Activated naive CD4-positive, alpha-beta T cell treated with anti-CD3 and anti-CD28 coated beads, Interleukin-2, amount 50 U/mL, for 72 hours (primary cell): ENCODE results near the gene TPD52L3. TPM values are rescaled to one million over a fixed set of nuclear protein-coding genes. Genes with fewer than 3 reads are reported as not detected.
A peak's percentile ranks its signal among the peaks of the same experiment; 100 is the strongest.

Experiments
- ATAC-seq, 2 donors: fragments of 150-1000 bp; cut with Tn5 transposase; 2 replicates each; pipeline ENCODE4 v1.10.0; 2021; ENCODE audit warnings: mild to moderate bottlenecking in 2 of 2, moderate library complexity in 2 of 2
- DNase-seq, 2 donors: peaks; one replicate each; pipeline ENCODE4 v3.0.0; 2021 to 2022; ENCODE audit warnings: low spot score in 2 of 2
- H3K27ac Mint-ChIP-seq, 2 donors: one replicate each; pipeline ENCODE4 v1.8.0; 2022; ENCODE audit warnings: mild to moderate bottlenecking in 2 of 2, mixed read lengths in 2 of 2
- H3K36me3 Mint-ChIP-seq, 2 donors: one replicate each; pipeline ENCODE4 v1.8.0; 2022; ENCODE audit warnings: mixed read lengths in 2 of 2
- H3K9me3 Mint-ChIP-seq, 2 donors: one replicate each; pipeline ENCODE4 v1.8.0; 2022; ENCODE audit warnings: mixed read lengths in 2 of 2
- total RNA-seq, 2 donors: library from RNA; stranded (reverse); gene quantifications; one replicate each; pipeline ENCODE4 v1.2.3, GENCODE V29; 2022

The TPD52L3 gene
- not detected for total RNA-seq

GRCh38 chr9:6328103-6328502, at the start of gene TPD52L3:
TSS of gene TPD52L3 (plus strand) at chr9:6328375. CDS start at chr9:6328596, 221 bp downstream.
- DNase-seq (no peak), ATAC-seq (no peak)
- Mint-ChIP-seq H3K27ac (no peak within 1 kb of the TSS), H3K36me3 (peaks cover 7% of the 10 kb centered on the region in 2 donors), H3K9me3 (peaks cover 4 to 5% of the 10 kb centered on the region in 2 donors)

- H3K9me3 Mint-ChIP-seq = no peaks in the 10 kb centered on the region
- H3K36me3 Mint-ChIP-seq = no peaks in the 10 kb centered on the region
- H3K27ac Mint-ChIP-seq = no peak overlapping the region
- ATAC-seq (no peak), DNase-seq (no peak)
These were observed 26.3 kb upstream of the TPD52L3 start for GRCh38 chr9:6301858-6302257.

GRCh38 chr9:6302417-6302816, 25.8 kb upstream of the TPD52L3 start:
- H3K27ac Mint-ChIP-seq = no peak overlapping the region
- DNase-seq (no peak), ATAC-seq (no peak)
- no peaks in the 10 kb centered on the region for H3K36me3 Mint-ChIP-seq
- H3K9me3 Mint-ChIP-seq = no peaks in the 10 kb centered on the region

GRCh38 chr9:6304232-6304631, 23.9 kb upstream of the TPD52L3 start:
- H3K27ac Mint-ChIP-seq = no peak overlapping the region

GRCh38 chr9:6305954-6306563, 22.1 kb upstream of the TPD52L3 start:
- no peak for DNase-seq
- H3K36me3 Mint-ChIP-seq = no peaks in the 10 kb centered on the region
- no peak for ATAC-seq
- H3K27ac Mint-ChIP-seq = no peak overlapping the region
- H3K9me3 Mint-ChIP-seq = no peaks in the 10 kb centered on the region

More at GRCh38 chr9:6304232-6304631, 23.9 kb upstream of the TPD52L3 start:
- ATAC-seq (no peak), DNase-seq (no peak)
- Mint-ChIP-seq H3K9me3 (no peaks in the 10 kb centered on the region), H3K36me3 (no peaks in the 10 kb centered on the region)

DNA sequence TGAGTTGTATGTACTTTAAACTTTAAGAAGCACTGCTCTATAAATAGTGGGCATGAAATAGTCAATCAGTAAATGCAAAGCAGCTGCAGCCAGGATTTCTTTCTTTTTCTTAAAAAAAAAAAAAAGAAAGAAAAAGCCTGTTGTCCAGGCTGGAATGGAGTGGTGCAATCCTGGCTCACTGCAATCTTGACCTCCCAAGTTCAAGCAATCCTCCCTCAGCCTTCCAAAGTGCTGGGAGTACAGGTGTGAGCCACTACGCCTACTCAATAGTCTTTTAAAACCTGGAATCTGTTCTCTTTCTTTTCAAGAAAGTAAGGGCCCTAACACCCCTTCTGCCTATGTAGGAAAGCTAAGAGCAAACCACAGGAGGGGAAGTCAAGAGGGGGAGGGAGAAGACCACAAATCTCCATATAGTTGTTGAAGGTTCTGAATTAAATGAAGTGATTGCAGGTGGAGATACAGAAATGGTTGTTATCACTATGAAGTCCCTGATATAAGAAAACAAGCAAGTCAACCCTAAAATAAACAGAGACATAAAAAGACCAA, 20.6 kb upstream of the TPD52L3 start:
- Mint-ChIP-seq H3K9me3 (no peaks in the 10 kb centered on the region), H3K27ac (no peak overlapping the region), H3K36me3 (no peaks in the 10 kb centered on the region)
- no peak for DNase-seq
- ATAC-seq = no peak

- Mint-ChIP-seq H3K27ac (no peak overlapping the region), H3K36me3 (peaks cover 16 to 20% of the 10 kb centered on the region in 2 donors), H3K9me3 (peaks cover 13 to 16% of the 10 kb centered on the region in 2 donors)
- DNase-seq (no peak), ATAC-seq (no peak)
These were observed 2.9 kb downstream of the TPD52L3 start for GRCh38 chr9:6330958-6331634.

GRCh38 chr9:6334305-6334704, 6.1 kb downstream of the TPD52L3 start:
- DNase-seq (no peak), ATAC-seq (no peak)
- peaks cover 16 to 20% of the 10 kb centered on the region in 2 donors for H3K36me3 Mint-ChIP-seq
- no peak overlapping the region for H3K27ac Mint-ChIP-seq
- H3K9me3 Mint-ChIP-seq = peaks cover 13 to 24% of the 10 kb centered on the region in 2 donors

- ATAC-seq = no peak
- Mint-ChIP-seq H3K36me3 (no peaks in the 10 kb centered on the region), H3K9me3 (no peaks in the 10 kb centered on the region)
These were observed 20.6 kb downstream of the TPD52L3 start for GRCh38 chr9:6348766-6349165.

DNA sequence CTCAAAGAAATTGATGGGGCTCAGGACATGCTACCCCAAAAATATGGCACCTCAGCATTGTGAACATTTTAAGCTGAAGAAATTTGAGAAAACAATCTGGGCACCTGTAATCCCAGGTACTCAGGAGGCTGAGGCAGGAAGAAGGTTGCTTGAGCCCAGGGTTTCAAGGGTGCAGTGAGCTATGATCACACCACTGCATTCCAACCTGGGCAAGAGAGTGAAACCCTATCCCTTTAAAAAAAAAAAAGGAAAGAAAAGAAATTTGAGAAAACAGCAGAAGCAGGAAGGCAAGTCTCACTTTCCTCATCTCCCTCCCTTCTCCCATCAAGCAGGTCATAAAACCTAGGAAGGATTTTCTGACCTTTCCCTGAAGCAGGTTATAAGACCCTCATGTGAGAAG, 23.6 kb downstream of the TPD52L3 start:
- DNase-seq (no peak), ATAC-seq (no peak)
- Mint-ChIP-seq H3K27ac (no peak overlapping the region), H3K36me3 (no peaks in the 10 kb centered on the region), H3K9me3 (no peaks in the 10 kb centered on the region)

More at GRCh38 chr9:6348766-6349165, 20.6 kb downstream of the TPD52L3 start:
- no peak for DNase-seq
- no peak overlapping the region for H3K27ac Mint-ChIP-seq

DNA sequence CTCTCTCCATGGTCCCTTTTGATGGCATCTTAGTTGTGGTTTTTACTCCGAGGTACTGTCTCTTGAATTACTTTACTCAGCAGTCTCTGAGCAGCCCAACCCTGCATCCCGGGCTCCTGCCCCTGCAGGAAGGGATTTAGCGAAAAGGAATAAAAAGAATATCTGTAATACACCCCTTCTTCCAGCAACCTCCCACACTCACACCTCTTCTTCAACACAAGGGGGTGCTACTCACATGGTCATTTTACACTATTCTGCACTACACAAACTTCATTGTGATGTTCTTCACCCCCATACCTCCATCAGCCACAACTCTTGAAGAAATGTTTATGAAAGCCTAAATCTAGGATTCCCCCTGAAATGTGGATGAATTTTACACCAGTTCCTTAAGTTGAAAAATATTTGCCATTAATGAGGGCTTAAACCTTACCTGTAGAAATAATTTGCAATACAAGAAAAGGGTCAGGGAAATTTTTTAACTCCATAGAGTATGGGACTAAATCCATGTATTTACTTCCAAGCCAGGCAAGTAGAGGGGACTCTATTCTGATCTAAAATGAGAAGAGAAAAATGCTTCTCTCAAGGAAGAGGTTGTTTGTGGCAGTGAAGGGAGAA, 26.0 kb downstream of the TPD52L3 start:
- H3K27ac Mint-ChIP-seq = no peak overlapping the region
- DNase-seq = peak in 1 of 2 donors; percentile 15
- no peaks in the 10 kb centered on the region for H3K36me3 Mint-ChIP-seq
- H3K9me3 Mint-ChIP-seq = no peaks in the 10 kb centered on the region
- ATAC-seq = peak; percentile 83 to 84

- Mint-ChIP-seq H3K27ac (peak overlapping the region in 1 of 2 donors; percentile 36), H3K9me3 (no peaks in the 10 kb centered on the region), H3K36me3 (no peaks in the 10 kb centered on the region)
- ATAC-seq = peak; percentile 71 to 90
- DNase-seq = no peak
These were observed 27.6 kb downstream of the TPD52L3 start for GRCh38 chr9:6355728-6356127.

- ATAC-seq = no peak
- DNase-seq = no peak
- Mint-ChIP-seq H3K27ac (no peak overlapping the region), H3K9me3 (no peaks in the 10 kb centered on the region), H3K36me3 (no peaks in the 10 kb centered on the region)
These were observed 28.3 kb downstream of the TPD52L3 start for GRCh38 chr9:6356441-6356840.

GRCh38 chr9:6356904-6357303, 28.7 kb downstream of the TPD52L3 start:
- Mint-ChIP-seq H3K9me3 (no peaks in the 10 kb centered on the region), H3K36me3 (no peaks in the 10 kb centered on the region), H3K27ac (no peak overlapping the region)
- no peak for ATAC-seq
- no peak for DNase-seq

DNA sequence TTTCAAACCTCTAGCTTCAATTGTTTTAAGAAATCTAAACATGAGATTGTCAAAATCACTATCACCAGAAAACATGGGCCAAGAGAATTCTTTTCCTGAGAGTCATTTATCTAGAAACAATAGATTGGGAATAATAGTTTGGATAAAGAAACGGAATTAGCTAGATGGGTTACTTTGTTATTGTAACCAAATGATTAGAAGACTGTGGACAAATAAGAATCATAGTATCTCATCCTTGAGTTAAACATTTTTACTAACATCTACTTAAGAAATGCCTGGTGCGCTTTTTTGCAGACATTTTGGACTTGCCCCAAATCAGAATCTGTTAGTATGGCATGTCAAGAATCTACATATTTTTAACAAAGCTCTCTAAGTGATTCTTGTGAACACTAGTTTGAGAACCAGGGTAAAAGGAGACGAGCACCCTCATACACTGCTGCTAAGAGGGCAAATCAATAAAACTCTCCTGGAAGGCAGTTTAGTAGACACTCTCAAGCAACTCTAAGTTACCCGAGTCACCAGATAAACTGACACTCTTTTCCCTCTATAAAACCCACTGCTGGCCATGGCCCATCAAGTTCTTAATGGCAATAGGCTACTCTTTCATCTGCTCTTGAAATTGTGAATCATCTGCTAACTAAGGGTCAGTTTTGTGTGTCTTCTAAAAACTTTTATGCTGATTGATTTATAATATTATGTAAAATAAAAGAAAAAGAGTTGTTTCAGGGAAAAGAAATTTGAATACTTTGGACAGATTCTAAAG, 39.1 kb downstream of the TPD52L3 start:
- no peak overlapping the region for H3K27ac Mint-ChIP-seq
- peaks cover 8 to 14% of the 10 kb centered on the region in 2 donors for H3K36me3 Mint-ChIP-seq
- peaks cover 3 to 12% of the 10 kb centered on the region in 2 donors for H3K9me3 Mint-ChIP-seq
- DNase-seq (no peak), ATAC-seq (no peak)

- H3K36me3 Mint-ChIP-seq = peaks cover 8 to 19% of the 10 kb centered on the region in 2 donors
- peak overlapping the region in 1 of 2 donors; percentile 50 for H3K27ac Mint-ChIP-seq
- H3K9me3 Mint-ChIP-seq = peaks cover 3 to 12% of the 10 kb centered on the region in 2 donors
- no peak for ATAC-seq
- no peak for DNase-seq
These were observed 40.7 kb downstream of the TPD52L3 start for GRCh38 chr9:6368831-6369230.
